GM19193 (cell line): ENCODE data around the gene KATNAL1.

Experiments
- POLR2A ChIP-seq: IDR thresholded peaks from 4 replicates; pipeline ENCODE4 v1.6.1; 2011; ENCODE audit not compliant: insufficient read depth, insufficient read length; ENCODE audit errors: extremely low read depth

KATNAL1 gene

DNA sequence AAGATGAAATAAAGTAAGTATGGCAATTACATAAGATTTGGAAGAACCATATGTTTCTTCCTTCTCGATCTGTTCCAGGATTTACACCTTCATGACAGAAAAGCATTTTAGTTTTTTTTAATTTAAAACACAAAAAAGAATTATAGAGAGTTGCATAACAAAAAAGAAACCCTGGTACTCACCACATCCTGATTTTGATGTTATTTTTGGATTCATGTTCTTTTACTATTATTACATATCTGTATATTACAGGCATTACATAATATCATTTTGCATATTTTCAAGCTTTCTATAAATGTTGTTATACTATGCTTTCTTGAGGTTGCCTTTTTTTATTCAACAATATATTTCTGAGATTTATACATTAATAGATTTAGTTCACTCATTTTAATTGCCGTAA is 6.7 kb upstream of the KATNAL1 start:
- TF ChIP-seq POLR2A, result no peak

DNA sequence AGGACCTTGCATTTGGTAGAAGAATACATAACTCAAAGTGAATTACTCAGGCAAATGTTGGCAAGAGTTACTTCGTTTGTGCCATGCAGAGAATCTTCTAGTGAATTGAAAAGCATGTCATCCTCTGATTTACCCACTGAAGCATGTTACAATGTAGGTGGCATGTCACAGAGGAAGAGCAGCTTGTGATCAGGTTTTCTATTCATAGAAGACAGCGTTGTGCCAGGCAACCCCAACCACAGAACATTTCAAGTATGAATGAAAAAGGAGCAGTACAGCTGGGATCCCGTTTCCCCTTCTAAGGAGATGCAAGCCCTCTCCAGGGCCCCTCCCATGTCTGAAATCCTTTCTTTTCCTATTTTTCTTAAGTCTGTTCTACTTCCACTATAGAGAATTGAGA is 6.0 kb upstream of the KATNAL1 start:
- TF ChIP-seq POLR2A, result no peak

DNA sequence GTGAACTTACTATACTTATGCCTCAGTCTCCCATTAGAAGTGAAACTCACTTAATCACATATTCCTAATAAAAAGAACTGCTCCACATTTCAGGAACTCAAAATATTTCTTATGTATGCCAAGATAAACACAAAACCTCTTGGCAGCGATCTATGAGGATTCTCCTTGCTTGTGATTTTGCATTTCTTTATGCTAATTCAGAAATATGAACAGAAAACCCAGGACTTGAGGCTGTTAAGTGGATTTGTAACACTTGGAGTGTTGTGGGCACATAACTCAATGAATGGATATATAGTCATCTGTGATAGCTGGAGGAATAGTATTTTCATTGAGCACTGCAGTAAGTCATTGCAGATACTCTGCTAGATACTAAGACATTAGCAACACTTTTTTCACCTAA is 5.6 kb upstream of the KATNAL1 start:
- TF ChIP-seq POLR2A, result no peak

DNA sequence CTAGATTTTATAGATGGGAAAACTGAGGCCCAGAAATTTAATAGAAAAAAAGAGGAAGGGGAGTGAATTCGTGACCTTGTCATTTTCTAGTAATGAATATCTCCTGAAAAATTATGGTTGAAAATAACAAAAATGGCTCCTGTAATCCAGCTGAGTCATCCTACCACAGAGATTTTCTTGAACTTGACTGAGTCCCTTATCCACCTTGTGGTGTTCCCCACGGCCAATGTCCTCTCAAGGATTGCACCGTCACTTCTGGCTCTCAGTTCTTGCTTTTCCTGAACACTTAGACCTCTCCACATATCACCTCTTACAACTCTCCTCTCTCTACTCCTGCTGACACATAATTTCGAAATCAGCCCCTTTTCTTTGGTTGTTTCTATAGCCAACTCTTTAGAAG is 1.2 kb upstream of the KATNAL1 start:
- TF ChIP-seq POLR2A, result no peak

DNA sequence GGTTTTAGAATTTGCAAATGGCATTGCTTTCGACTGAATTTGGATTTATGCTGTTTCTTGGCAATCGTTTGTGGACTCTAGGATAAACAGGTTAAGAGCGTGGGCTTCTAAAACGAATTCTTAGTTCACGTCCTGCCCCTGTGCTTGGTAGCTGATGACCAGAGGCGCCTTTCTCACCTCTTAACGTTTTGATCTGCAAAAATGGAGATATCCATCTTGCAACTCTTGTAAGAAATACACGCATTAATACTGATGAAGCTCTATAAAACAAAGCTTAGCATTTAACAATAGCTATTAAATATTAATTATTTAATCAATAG is 580 bp upstream of the KATNAL1 start:
- no peak for TF ChIP-seq POLR2A

DNA sequence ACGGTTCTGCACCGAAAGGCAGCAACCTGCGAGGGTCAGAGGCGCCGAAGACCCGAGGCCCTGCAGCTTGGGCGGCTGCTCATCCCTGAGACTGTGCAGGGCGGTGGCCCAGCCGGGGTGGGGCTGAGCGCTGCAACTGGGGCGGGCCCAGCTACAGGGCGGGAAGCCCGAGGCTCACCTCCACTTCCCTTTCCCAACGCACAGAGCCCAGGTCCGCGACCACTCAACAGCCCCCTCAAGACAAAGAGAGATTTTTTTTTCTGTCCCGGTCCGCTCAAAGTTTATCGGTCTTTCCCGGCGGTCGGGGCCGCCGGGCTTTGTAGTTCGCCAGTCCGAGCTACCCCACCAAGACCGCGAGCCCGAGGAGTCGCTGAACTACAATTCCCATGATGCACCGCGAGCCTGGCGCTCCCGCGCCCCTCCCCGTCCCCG is 573 bp downstream of the KATNAL1 start:
- TF ChIP-seq POLR2A, result no peak

DNA sequence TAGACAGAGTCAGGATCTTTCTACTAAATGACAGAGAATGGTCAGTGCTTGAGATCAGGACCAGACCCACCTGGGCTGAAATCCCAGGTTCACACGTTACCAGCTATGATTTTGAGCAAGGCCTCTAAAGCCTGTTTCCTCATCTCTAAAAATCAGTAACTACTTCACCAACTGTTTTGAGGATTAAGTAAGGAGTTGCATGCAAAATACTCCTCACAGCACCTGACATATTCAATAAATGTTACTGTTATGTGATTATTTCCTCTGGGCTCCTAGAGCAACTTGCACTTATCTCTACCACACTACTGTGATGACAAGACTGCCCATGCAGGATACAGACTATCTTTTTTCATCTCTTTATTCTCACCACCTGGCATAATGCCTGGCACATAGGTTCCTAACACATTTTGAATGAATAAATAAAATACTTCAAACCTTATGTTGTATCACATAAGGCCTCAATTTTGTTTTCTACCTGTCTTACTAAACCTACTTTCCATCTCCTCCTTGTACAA is 1.8 kb downstream of the KATNAL1 start:
- TF ChIP-seq POLR2A, result no peak

DNA sequence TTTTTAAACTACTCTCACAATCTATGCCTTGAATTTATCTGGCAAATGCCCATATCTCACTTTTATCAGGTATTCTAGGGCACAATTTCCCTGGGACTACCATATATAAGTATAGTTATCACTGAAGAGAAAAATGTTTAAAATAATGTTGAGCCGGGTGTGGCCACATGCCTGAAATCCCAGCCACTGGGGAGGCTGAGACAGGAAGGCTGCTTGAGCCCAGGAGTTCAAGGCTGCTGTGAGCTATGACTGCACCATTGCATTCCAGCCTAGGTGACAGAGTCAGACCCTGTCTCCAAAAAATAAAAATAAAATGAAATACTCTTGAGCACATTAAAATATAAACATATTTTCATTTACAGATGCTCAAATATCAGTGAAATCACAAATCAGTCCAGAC is 4.1 kb downstream of the KATNAL1 start:
- TF ChIP-seq POLR2A, result no peak

DNA sequence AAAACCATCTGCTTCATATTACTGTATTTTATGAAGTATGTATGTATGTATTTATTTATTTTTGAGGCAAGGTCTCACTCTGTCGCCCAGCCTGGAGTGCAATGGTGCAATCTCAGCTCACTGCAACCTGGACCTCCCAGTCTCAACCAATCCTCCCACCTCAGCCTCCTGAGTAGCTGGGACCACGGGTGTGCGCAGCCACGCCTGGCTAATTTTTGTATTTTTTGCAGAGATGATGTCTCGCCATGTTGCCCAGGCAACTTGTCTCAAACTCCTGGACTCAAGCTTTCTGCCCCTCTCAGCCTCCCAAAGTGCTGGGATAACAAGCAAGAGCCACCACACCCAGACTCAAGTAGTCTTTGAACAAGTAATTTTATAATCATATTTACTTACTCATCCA is 5.5 kb downstream of the KATNAL1 start:
- no peak for TF ChIP-seq POLR2A

DNA sequence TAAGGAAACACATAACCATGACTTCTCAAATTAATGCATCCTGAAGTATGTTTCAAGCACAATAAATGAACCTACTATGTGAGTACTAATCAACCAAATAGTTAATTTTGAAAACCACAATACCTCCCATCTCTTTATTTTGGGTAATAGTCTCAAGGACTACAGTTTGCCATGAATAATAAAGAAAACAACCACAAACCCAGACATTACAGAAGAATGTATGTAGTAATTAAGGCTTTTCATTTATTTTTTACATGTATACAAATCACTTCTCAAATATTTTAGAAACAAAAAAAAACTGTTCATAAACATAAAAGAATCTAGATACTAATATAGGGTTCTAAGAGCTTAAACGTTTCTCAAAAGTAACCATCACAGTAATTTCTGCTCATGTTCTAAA is 6.8 kb downstream of the KATNAL1 start:
- TF ChIP-seq POLR2A, result no peak

DNA sequence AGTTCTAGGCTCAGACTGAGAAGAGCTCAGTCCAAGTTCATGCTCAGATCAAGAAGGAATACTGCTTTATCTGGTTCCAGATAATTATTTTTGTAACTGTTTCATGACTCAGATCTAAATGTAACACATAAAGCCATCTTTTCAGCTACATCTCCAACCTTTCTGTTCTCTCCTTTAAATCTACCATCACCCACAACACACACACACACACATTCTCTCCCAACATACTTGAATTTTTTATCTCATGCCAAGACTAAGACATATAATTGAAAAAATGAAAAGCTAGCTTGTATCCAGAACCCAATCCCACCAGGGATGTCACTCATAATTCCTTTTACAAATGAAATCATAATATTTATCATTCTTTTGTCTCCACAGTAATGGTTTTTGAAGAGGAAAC is 7.6 kb downstream of the KATNAL1 start:
- TF ChIP-seq POLR2A, result no peak

DNA sequence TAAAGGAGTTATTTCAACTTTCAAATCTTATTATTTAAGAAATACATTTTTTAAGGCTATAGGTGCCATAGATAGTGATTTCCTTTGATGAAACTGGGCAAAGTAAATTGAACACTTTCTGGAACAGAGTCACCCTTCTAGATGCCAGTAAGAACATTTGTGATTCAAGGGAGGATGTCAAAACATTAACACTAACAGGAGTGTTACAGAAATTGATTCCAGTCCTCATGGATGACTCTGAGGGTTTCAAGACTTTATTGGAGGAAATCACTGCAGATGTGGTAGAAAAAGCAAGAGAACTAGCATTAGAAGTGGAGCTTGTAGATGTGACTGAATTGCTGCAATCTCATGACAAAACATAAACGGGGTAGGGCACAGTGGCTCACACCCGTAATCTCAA is 12.2 kb downstream of the KATNAL1 start:
- TF ChIP-seq POLR2A, result no peak

DNA sequence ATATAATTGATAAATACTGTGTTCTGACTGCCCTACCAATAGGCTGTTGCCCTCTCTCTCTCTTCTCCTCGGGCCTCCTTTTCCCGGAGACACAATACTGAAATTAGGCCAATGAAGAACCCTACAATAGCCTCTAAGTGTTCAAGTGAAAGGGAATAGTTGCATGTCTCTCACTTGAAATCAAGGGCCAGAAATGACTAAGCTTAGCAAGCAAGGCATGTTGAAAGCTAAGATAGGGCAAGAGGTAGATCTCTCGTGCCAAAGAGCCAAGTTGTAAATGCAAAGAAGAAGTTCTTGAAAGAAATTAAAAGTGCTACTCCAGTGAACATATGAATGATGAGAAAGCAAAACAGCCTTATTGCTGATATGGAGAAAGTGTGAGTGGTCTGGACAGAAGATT is 13.3 kb downstream of the KATNAL1 start:
- no peak for TF ChIP-seq POLR2A

DNA sequence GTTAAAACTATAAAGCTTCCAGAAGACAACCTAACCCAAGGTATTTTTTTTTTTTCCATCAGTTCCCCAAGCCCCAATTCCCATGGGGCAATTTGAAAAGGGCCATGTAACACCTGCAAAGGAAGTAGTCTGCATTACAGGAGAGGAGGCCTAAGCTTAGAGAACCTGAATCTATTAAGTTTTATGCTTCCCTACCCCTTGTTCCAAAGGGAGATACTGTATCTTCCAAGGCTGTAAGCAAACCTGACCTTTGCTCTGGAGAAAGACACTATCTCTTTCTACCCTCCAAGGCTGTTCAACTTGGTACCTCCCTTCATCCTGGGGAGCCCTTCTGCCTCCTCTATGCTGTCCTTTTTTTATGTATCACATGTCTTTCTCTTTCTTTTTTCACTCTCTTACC is 15.0 kb downstream of the KATNAL1 start:
- TF ChIP-seq POLR2A, result no peak

DNA sequence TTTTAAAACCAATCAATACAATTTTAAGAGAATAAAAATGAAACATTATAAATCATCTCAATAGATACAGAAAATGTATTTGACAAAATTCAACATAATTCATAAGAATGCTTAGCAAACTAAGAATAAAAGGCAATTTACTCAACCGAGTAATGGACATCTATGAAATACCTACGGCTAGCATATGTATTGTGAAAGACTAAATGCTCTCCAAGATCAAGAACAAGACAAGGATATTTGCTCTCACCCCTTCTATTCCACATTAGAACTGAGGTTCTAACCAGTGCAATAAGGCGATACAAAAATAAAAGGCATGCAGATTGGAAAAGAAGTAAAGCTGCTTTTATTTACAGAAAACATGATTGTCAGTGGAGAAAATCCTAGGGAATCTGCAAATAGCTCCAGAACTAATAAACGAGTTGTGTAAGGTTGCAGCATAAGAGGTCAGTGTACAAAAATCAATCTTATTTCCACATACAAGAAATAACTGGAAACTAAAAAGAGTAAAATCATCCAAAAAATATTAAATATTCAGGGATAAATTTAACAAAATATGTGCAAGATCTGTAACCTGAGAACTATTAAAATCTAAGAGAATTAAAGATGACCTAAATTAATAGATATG is 16.4 kb downstream of the KATNAL1 start:
- TF ChIP-seq POLR2A, result no peak

DNA sequence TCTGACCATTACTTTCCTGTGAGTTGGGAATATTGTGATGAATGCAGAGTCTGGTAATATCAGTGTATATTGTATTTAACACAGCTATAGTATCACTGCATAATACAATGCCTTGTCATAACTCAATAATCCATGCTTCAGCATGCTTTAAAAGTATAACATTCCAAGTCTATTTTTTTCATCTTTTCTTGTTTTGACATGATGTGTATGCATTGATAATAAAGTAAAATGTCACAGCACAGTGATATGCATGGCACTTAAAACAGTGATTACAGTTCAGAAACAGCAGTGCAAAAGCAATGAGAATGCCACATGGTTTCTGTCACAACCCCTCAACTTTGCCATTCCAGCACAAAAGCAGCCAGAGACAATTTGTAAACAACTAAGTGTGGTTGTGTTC is 17.8 kb downstream of the KATNAL1 start:
- TF ChIP-seq POLR2A, result no peak

DNA sequence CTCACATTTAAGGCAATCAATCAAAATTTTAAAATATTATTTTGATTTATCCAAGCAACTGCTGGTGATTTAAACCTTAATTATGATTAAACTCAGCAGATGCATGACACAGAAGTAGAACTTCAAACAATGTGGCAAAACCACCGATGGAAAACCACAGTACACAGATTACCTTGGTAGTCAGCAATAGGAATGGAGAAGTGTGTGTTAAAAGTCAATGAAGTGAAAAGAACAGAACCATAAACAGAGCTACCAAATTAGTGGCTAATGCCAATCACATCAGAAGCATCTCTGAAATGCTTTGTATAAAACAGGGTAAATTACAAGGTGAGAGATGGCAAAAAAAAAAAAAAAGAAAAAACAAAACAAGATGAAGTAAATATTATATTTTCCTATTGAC is 31.2 kb downstream of the KATNAL1 start:
- TF ChIP-seq POLR2A, result no peak
